ENCODE results near the gene ATF5. TPM values are rescaled to one million over a fixed set of nuclear protein-coding genes. Genes with fewer than 3 reads are reported as not detected.

The ATF5 gene
- total RNA-seq, 2 experiments from 2014 or later, result 265 to 527 TPM

- POLR2A ChIA-PET, result no interaction called here
- Histone ChIP-seq H3K79me2 (ENCODE audit: insufficient read depth, low read depth, low read length) (peaks cover 98% of the 10 kb centered on the region), H3K27ac (ENCODE audit: low read depth, low read length, poor library complexity, severe bottlenecking) (peak overlapping the region; percentile 85), H3K9me3 (ENCODE audit: low read length) (no peaks in the 10 kb centered on the region), H2AFZ (ENCODE audit: low read length) (no peak overlapping the region), H3K4me3 (ENCODE audit: low read depth, low read length, poor library complexity, severe bottlenecking) (peak overlapping the region; percentile 62), H3K36me3 (ENCODE audit: insufficient read depth, low read length) (peaks cover 89% of the 10 kb centered on the region), H3K4me1 (ENCODE audit: insufficient read depth, low read length, poor library complexity, severe bottlenecking) (peaks cover 67% of the 10 kb centered on the region), H4K20me1 (ENCODE audit: insufficient read depth, low read length) (peaks cover 11% of the 10 kb centered on the region; the same call in 1 of the 2 replicates), H3K4me2 (ENCODE audit: low read length) (peak overlapping the region; percentile 82), H3K9me2 (ENCODE audit: insufficient read depth, low read length) (no peaks in the 10 kb centered on the region)
- BruUV-seq (replicated peaks), result no TSS peak
- intact Hi-C loops (cut with micrococcal nuclease; ENCODE audit: unreplicated experiment), result no loop called here
- DNase-seq (ENCODE audit: low spot score), result no peak
- TF ChIP-seq CTCF (conservative IDR thresholded peaks at IDR 0.05; ENCODE audit: low read length) (no peak), EZH2phosphoT487 (IDR thresholded peaks at IDR 0.05; ENCODE audit: borderline replicate concordance, low read depth, low read length) (no peak)
- CTCF ChIA-PET (ENCODE audit: unreplicated experiment), result no interaction called here
Measured at GRCh38 chr19:49925486-49925885, 3.5 kb upstream of the ATF5 start.

- peak overlapping the region; percentile 90 for H3K27ac ChIP-seq (ENCODE audit: low read depth, low read length, poor library complexity, severe bottlenecking)
- no TSS peak for BruUV-seq (replicated peaks)
- H2AFZ ChIP-seq (ENCODE audit: low read length), result no peak overlapping the region
- peak overlapping the region; percentile 92 for H3K4me2 ChIP-seq (ENCODE audit: low read length)
- no peaks in the 10 kb centered on the region for H3K9me3 ChIP-seq (ENCODE audit: low read length)
- peaks cover 98% of the 10 kb centered on the region for H3K79me2 ChIP-seq (ENCODE audit: insufficient read depth, low read depth, low read length)
- intact Hi-C loops (cut with micrococcal nuclease; ENCODE audit: unreplicated experiment), result no loop called here
- H3K4me1 ChIP-seq (ENCODE audit: insufficient read depth, low read length, poor library complexity, severe bottlenecking), result peaks cover 76% of the 10 kb centered on the region
- peak overlapping the region; percentile 91 for H3K4me3 ChIP-seq (ENCODE audit: low read depth, low read length, poor library complexity, severe bottlenecking)
- H4K20me1 ChIP-seq (ENCODE audit: insufficient read depth, low read length), result peaks cover 21% of the 10 kb centered on the region; the same call in 1 of the 2 replicates
- POLR2A ChIA-PET, result no interaction called here
- no peaks in the 10 kb centered on the region for H3K9me2 ChIP-seq (ENCODE audit: insufficient read depth, low read length)
- CTCF ChIA-PET (ENCODE audit: unreplicated experiment), result no interaction called here
- DNase-seq (ENCODE audit: low spot score), result no peak
- peaks cover 89% of the 10 kb centered on the region for H3K36me3 ChIP-seq (ENCODE audit: insufficient read depth, low read length)
- TF ChIP-seq EZH2phosphoT487 (IDR thresholded peaks at IDR 0.05; ENCODE audit: borderline replicate concordance, low read depth, low read length), result no peak
- TF ChIP-seq CTCF (conservative IDR thresholded peaks at IDR 0.05; ENCODE audit: low read length), result no peak
Measured at GRCh38 chr19:49926515-49926914, 2.5 kb upstream of the ATF5 start.

- H3K79me2 ChIP-seq (ENCODE audit: insufficient read depth, low read depth, low read length), result peaks cover 93% of the 10 kb centered on the region
- TF ChIP-seq EZH2phosphoT487 (IDR thresholded peaks at IDR 0.05; ENCODE audit: borderline replicate concordance, low read depth, low read length) (no peak), CTCF (conservative IDR thresholded peaks at IDR 0.05; ENCODE audit: low read length) (no peak)
- no peak overlapping the region for H2AFZ ChIP-seq (ENCODE audit: low read length)
- H3K4me1 ChIP-seq (ENCODE audit: insufficient read depth, low read length, poor library complexity, severe bottlenecking), result peaks cover 71% of the 10 kb centered on the region
- no peak for DNase-seq (ENCODE audit: low spot score)
- H3K9me3 ChIP-seq (ENCODE audit: low read length), result no peaks in the 10 kb centered on the region
- H4K20me1 ChIP-seq (ENCODE audit: insufficient read depth, low read length), result peaks cover 28% of the 10 kb centered on the region
- peak overlapping the region; percentile 91 for H3K4me3 ChIP-seq (ENCODE audit: low read depth, low read length, poor library complexity, severe bottlenecking)
- H3K36me3 ChIP-seq (ENCODE audit: insufficient read depth, low read length), result peaks cover 89% of the 10 kb centered on the region
- no TSS peak for BruUV-seq (replicated peaks)
- ChIA-PET CTCF (ENCODE audit: unreplicated experiment) (no interaction called here), POLR2A (interaction anchor here (0.9 to 1.5 kb wide), 2 partner anchors 16 to 51 kb away, joined by 3 to 4 read pairs; no protein-coding TSS in a partner anchor)
- H3K27ac ChIP-seq (ENCODE audit: low read depth, low read length, poor library complexity, severe bottlenecking), result peak overlapping the region; percentile 90
- H3K9me2 ChIP-seq (ENCODE audit: insufficient read depth, low read length), result no peaks in the 10 kb centered on the region
- intact Hi-C loops (cut with micrococcal nuclease; ENCODE audit: unreplicated experiment), result no loop called here
- H3K4me2 ChIP-seq (ENCODE audit: low read length), result peak overlapping the region; percentile 92
Measured at GRCh38 chr19:49927526-49928264, 1.3 kb upstream of the ATF5 start.
